Spleen (tissue), 7 donors: Measurements from ENCODE around the gene LCE1A.

ENCODE experiments used
- POLR2AphosphoS5 ChIP-seq, 3 donors: sonication (generic); formaldehyde crosslinking; IDR thresholded peaks; one replicate each; pipeline ENCODE4 v1.5.1; 2017; ENCODE audit warnings: antibody characterized with exemption in 3 of 3
- TF ChIP-seq, protein P1 (sequence below), 11 experiments: fragments of 200-600 bp in 7 of 11; fragments of 450-650 bp in 4 of 11; sonication (generic) in 4 of 11; IDR thresholded peaks in 8 of 11; conservative IDR thresholded peaks in 3 of 11; 1 replicate in 7 of 11; 2 replicates in 4 of 11; pipeline versions ENCODE4 v1.4.0 to v1.8.0; 2016 to 2021; ENCODE audit warnings: antibody characterized with exemption in 11 of 11, inconsistent platforms in 4 of 11, mild to moderate bottlenecking in 1 of 11
- donor health status: DM: no; HTN: no; CAD: no; lungs with moderate emphysema.
- donor health status: DM: no; HTN: no; CAD: no.
- donor health status: DM: no; HTN: no; CAD: no.

DNA sequence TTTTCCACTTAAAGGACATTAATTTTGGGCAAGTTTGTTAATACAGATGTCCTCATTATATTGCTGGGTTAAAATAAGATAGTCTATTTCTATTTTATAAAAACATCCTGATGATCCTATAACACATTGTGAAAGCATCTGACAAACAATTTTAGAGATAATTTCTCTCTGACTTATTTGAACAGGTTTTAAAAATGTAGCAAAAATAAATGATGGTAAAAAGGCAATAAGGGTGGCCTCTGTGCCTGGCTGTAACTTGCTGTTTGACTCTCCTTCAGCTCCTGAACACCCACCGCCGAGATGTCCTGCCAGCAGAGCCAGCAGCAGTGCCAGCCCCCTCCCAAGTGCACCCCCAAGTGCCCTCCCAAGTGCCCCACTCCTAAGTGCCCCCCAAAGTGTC, at the start of gene LCE1A:
- TF ChIP-seq, protein P1, sequence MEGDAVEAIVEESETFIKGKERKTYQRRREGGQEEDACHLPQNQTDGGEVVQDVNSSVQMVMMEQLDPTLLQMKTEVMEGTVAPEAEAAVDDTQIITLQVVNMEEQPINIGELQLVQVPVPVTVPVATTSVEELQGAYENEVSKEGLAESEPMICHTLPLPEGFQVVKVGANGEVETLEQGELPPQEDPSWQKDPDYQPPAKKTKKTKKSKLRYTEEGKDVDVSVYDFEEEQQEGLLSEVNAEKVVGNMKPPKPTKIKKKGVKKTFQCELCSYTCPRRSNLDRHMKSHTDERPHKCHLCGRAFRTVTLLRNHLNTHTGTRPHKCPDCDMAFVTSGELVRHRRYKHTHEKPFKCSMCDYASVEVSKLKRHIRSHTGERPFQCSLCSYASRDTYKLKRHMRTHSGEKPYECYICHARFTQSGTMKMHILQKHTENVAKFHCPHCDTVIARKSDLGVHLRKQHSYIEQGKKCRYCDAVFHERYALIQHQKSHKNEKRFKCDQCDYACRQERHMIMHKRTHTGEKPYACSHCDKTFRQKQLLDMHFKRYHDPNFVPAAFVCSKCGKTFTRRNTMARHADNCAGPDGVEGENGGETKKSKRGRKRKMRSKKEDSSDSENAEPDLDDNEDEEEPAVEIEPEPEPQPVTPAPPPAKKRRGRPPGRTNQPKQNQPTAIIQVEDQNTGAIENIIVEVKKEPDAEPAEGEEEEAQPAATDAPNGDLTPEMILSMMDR (IDR thresholded peaks at IDR 0.05 in 8 of 11, conservative IDR thresholded peaks at IDR 0.05 in 3 of 11), result no peak
- TF ChIP-seq POLR2AphosphoS5 (IDR thresholded peaks at IDR 0.05), result no peak
